Stimulated activated CD4-positive, alpha-beta T cell treated with anti-CD3 and anti-CD28 coated beads, Interleukin-12 subunit alpha, Interleukin-12 subunit beta, amount 100 ng/mL, for 48 hours (primary cell): ENCODE measurements around the gene OR3A3.

Source experiments
- DNase-seq, 3 donors: peaks; one replicate each; pipeline ENCODE4 v3.0.0-alpha.2; 2020; ENCODE audit warnings: low read depth in 2 of 3, low spot score in 1 of 3

Gene OR3A3

GRCh38 chr17:3471599-3471998 is 60.4 kb downstream of the OR3A3 start, which contains the start of gene SPATA22:
TSS of gene SPATA22 (minus strand) at chr17:3471819. CDS start at chr17:3469325, 2,494 bp downstream.
- DNase-seq, result no peak

- no peak for DNase-seq
Measured at GRCh38 chr17:3472137-3472536, 61.0 kb downstream of the OR3A3 start.
